GM10248 (cell line): Measurements from ENCODE around the gene SCUBE1.

Source experiments
- CTCF ChIA-PET: fragments of 300-600 bp; sonication (Branson Sonifier 250); formaldehyde crosslinking; extraction: SDS; loops from one replicate; lab custom pipeline; 2021; ENCODE audit warnings: antibody characterized with exemption; lab: Yijun Ruan, JAX
- POLR2A ChIA-PET: fragments of 350-650 bp; sonication (Branson Sonifier 250); formaldehyde crosslinking; extraction: SDS; loops from one replicate; lab custom pipeline; 2020; ENCODE audit warnings: antibody characterized with exemption; lab: Yijun Ruan, JAX
- DNase-seq: peaks from one replicate; pipeline ENCODE4 v3.0.0; 2012; ENCODE audit errors: extremely low spot score
- CTCF ChIP-seq: IDR thresholded peaks from 2 replicates; pipeline ENCODE4 v1.5.1; 2012; ENCODE audit warnings: mild to moderate bottlenecking, low read depth; ENCODE audit errors: extremely low read depth, missing control alignments, control extremely low read depth

Gene SCUBE1

DNA sequence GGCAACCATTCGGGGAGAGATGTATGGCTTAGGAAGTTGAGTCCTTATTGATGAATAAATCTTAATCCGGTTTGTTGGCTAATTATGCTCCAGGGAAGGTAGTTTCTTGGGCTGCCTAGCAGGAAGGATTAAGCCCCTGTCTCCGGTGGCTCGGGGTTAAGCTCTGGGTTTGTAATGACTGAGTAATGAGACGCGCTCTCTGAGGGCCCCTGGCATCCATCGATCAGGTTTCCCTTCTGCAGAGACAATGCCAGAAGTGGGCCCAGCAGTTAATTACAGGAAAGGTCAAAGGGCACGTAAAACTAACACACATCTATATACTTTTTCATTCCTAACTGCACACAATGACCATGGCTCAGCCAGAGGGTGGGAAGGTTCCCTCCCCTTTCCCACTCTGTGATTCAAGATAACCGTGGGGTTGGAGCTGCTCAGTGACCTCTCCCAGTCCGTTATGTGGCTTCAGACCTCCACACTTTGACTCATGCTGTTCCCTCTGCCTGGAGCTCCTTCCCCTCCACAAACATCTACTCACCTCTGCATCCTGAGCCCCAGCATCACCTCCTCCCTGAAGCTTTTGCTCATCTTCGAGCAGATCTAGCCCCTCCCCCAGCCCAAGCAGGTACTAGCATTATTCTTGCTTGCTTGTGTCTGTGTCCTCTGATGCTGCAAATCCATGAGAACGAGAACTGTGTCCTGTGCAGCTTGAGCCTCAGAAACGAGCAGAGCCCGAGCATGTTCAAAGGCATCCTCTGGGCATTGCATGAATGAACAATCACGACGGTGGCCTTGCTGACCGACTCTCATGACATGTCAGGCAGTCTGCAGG, 16.6 kb downstream of the SCUBE1 start:
- DNase-seq = no peak
- no peak for TF ChIP-seq CTCF
- ChIA-PET POLR2A (no interaction called here), CTCF (interaction anchor here (0.8 kb wide), 1 partner anchor 19 kb away, joined by 3 read pairs; no protein-coding TSS in a partner anchor)

DNA sequence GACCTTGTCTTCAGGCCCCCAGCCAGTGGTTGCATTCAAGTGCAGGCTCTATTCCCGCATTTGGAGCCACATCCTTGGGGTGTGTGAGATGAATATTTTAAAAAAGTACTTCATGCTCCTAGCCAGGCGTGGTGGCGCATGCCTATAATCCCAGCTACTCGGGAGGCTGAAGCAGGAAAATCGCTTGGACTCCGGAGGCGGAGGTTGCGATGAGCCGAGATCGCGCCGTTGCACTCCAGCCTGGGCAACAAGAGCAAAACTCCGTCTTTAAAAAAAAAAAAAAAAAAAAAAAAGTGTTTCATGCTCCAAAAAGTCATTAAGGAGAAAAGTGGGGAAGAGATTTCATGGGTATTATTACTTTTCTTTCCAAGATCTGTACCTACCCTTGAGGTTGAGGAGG, 18.0 kb downstream of the SCUBE1 start:
- CTCF ChIA-PET = no interaction called here
- POLR2A ChIA-PET = no interaction called here
- no peak for TF ChIP-seq CTCF
- no peak for DNase-seq

- POLR2A ChIA-PET = no interaction called here
- no peak for TF ChIP-seq CTCF
- CTCF ChIA-PET = interaction anchor here (0.9 to 2.0 kb wide), 3 partner anchors 24 to 29 kb away, joined by 3 to 4 read pairs (median 3); no protein-coding TSS in a partner anchor
- DNase-seq = no peak
Observed at GRCh38 chr22:43320943-43321900, 21.9 kb downstream of the SCUBE1 start.

- TF ChIP-seq CTCF = no peak
- CTCF ChIA-PET = interaction anchor here (1.3 to 1.5 kb wide), 2 partner anchors 11 to 30 kb away, joined by 3 read pairs; no protein-coding TSS in a partner anchor
- DNase-seq = no peak
- POLR2A ChIA-PET = no interaction called here
Observed at GRCh38 chr22:43319661-43320486, 23.3 kb downstream of the SCUBE1 start.

GRCh38 chr22:43317239-43317638, 25.9 kb downstream of the SCUBE1 start:
- ChIA-PET POLR2A (no interaction called here), CTCF (interaction anchor here (1.5 kb wide), 1 partner anchor 39 kb away, joined by 3 read pairs; no protein-coding TSS in a partner anchor)
- TF ChIP-seq CTCF = no peak
- no peak for DNase-seq
